ENCODE data around the gene DDX27. TPM values are rescaled to one million over a fixed set of nuclear protein-coding genes. Genes with fewer than 3 reads are reported as not detected.

Gene DDX27
- total and polyA plus RNA-seq, 9 of the 15 experiments (the other 6 are each of a cell fraction or from before 2014, with no cell fraction given) = 17.9 to 79.3 (median 57.0) TPM

DNA sequence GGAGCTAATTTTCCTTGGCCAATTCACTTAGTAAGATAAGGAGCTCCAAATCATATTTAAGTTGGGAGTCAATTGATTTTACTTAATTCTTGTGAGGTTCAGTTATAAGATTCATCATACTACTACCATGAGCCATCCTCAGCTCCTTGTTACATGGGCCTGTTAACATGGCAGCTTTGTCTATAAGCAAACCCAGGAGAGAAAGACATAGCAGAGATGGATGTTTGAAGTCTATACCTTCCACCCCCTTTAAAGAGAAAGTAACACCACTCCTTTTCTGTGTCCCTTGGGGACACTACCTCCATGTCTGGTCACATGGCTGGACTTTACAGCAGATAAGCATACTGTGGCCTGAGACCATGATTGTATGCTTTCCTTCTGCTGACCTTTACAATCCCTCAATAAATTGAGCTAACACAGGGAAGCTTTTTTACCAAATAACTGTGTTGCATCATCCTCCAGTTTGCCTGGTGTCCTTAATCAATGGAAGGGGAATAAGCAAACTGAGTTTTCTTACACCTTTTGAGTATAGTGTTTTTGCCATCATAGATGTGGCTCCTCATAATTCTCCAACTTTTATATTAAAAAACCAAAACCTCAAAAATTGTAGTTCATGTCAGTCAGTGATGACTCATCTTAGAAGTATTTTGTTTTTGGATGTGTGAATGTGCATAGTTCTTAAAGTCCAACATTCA, 68.5 kb downstream of the DDX27 start (continued):
- TF ChIP-seq HNRNPH1 (optimal IDR thresholded peaks at IDR 0.05; ENCODE audit: low read depth, low read length) = peak; percentile 46

DNA sequence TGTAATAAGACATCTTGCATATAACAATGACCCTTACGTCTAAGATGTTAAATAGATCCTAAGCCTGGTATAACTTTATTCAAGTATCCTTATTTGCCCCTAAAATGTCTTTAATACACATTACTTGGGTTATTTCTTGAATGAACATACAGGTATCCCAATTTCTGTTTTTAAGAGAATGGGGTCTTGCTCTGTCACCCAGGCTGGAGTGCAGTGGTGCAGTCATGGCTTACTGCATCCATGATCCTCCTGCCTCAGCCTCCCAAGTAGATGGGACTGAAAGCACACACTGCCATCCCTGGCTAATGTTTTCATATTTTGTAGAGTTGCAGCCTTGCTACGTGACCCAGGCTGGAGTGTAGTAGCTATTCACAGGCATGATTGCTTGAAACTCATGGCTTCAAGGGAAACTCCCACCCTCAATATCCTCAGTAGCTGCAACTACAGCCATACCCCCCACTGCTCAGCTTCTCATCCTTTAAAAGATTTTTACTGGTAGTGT, 69.1 kb downstream of the DDX27 start:
- H3K4me3 ChIP-seq = no peak overlapping the region
- H3K27me3 ChIP-seq (ENCODE audit: control insufficient read depth in 2 of 2, insufficient read depth in 2 of 2, low read length in 2 of 2) = no peaks in the 10 kb centered on the region
- peaks cover 57% of the 10 kb centered on the region for H3K79me2 ChIP-seq (ENCODE audit: control insufficient read depth, insufficient read depth, low read length)
- DNase-seq (ENCODE audit: extremely low read depth in 1 of 4, low spot score in 3 of 4) (peak in 1 of 4 experiments; percentile 19), FAIRE-seq (no peak), ATAC-seq (no peak)
- no peak overlapping the region for H2AFZ ChIP-seq (ENCODE audit: low read depth, low read length)
- no peaks in the 10 kb centered on the region; the same call in 1 of the 2 replicates for H3K9me3 ChIP-seq (replicated peaks; ENCODE audit: control insufficient read depth, insufficient read depth, low read depth, low read length)
- H3K9me1 ChIP-seq (ENCODE audit: control insufficient read depth, insufficient read depth, low read length) = peaks cover 12% of the 10 kb centered on the region
- ChIA-PET CTCF (ENCODE audit: low intra/inter-chr PET ratio) (no interaction called here), POLR2A (interaction anchor here (0.5 to 2.5 kb wide), 7 partner anchors 9 to 1573 kb away, joined by 3 to 24 read pairs (median 3); partner anchors contain the start of gene ZNFX1)
- peak overlapping the region; percentile 66 for H3K27ac ChIP-seq (ENCODE audit: extremely low read depth, low read depth, low read length)
- intact Hi-C loops (cut with micrococcal nuclease) = no loop called here
- in situ Hi-C loops (cut with MboI) = no loop called here
- peaks cover 7 to 41% of the 10 kb centered on the region in 2 experiments; a peak in 4 of 5 replicates for H3K4me1 ChIP-seq (replicated peaks in 1 of 2; ENCODE audit: control insufficient read depth in 2 of 2, insufficient read depth in 2 of 2, low read length in 2 of 2)
- H4K20me1 ChIP-seq (replicated peaks; ENCODE audit: control insufficient read depth, insufficient read depth, low read length) = peaks cover 65% of the 10 kb centered on the region
- 90% methylated on average over 2 of the region's 2 CpGs for WGBS (ENCODE audit: insufficient coverage, low coverage, missing lambda C conversion rate)
- peaks cover 79% of the 10 kb centered on the region for H3K36me3 ChIP-seq (ENCODE audit: control insufficient read depth, insufficient read depth, low read length)
- no peak overlapping the region for H3K9ac ChIP-seq (ENCODE audit: insufficient read depth in 1 of 2, low read depth in 2 of 2, low read length in 2 of 2)
- BruUV-seq (replicated peaks) = no TSS peak
- no peak overlapping the region for H3K4me2 ChIP-seq (ENCODE audit: insufficient read depth, low read length)
- TF ChIP-seq RBM39 (optimal IDR thresholded peaks at IDR 0.05; ENCODE audit: low read depth, low read length) (peak; percentile 47), POLR2AphosphoS5 (IDR thresholded peaks at IDR 0.05; ENCODE audit: control insufficient read depth, insufficient read depth, low read depth, low read length) (peak; percentile 62), SUPT5H (IDR thresholded peaks at IDR 0.05) (peak; percentile 57), HNRNPUL1 (IDR thresholded peaks at IDR 0.05; ENCODE audit: low read length) (peak; percentile 74; the same call in 1 of the 2 replicates), ZNF583 (CRISPR knock-in tag; IDR thresholded peaks at IDR 0.05) (no peak), POLR2B (IDR thresholded peaks at IDR 0.05; ENCODE audit: low read depth, partially characterized antibody) (peak; percentile 20), TCFL5 (CRISPR knock-in tag; conservative IDR thresholded peaks at IDR 0.05) (no peak), DNMT1 (IDR thresholded peaks at IDR 0.05) (no peak), NFATC3 (IDR thresholded peaks at IDR 0.05) (no peak), NFRKB (IDR thresholded peaks at IDR 0.05; ENCODE audit: low read depth) (no peak), U2AF1 (optimal IDR thresholded peaks at IDR 0.05; ENCODE audit: low read depth, low read length) (peak; percentile 7), RB1 (IDR thresholded peaks at IDR 0.05; ENCODE audit: low read depth) (no peak), POLR2A (conservative IDR thresholded peaks at IDR 0.05) (peak; percentile 71), LARP7 (IDR thresholded peaks at IDR 0.05) (no peak), CREB1 (IDR thresholded peaks at IDR 0.05) (0 out of 2 replicates have a peak, but pooled peaks have one; percentile 5), CREB1 (CRISPR knock-in tag; IDR thresholded peaks at IDR 0.05) (no peak)
- TF ChIP-seq, protein P1, sequence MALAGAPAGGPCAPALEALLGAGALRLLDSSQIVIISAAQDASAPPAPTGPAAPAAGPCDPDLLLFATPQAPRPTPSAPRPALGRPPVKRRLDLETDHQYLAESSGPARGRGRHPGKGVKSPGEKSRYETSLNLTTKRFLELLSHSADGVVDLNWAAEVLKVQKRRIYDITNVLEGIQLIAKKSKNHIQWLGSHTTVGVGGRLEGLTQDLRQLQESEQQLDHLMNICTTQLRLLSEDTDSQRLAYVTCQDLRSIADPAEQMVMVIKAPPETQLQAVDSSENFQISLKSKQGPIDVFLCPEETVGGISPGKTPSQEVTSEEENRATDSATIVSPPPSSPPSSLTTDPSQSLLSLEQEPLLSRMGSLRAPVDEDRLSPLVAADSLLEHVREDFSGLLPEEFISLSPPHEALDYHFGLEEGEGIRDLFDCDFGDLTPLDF (CRISPR knock-in tag; IDR thresholded peaks at IDR 0.05) = no peak
- TF ChIP-seq, protein P2, sequence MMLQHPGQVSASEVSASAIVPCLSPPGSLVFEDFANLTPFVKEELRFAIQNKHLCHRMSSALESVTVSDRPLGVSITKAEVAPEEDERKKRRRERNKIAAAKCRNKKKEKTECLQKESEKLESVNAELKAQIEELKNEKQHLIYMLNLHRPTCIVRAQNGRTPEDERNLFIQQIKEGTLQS (IDR thresholded peaks at IDR 0.05) = 0 out of 2 replicates have a peak, but pooled peaks have one; percentile 78
- TF ChIP-seq, protein P2 (CRISPR knock-in tag; conservative IDR thresholded peaks at IDR 0.05) = no peak
- TF ChIP-seq, protein P3, sequence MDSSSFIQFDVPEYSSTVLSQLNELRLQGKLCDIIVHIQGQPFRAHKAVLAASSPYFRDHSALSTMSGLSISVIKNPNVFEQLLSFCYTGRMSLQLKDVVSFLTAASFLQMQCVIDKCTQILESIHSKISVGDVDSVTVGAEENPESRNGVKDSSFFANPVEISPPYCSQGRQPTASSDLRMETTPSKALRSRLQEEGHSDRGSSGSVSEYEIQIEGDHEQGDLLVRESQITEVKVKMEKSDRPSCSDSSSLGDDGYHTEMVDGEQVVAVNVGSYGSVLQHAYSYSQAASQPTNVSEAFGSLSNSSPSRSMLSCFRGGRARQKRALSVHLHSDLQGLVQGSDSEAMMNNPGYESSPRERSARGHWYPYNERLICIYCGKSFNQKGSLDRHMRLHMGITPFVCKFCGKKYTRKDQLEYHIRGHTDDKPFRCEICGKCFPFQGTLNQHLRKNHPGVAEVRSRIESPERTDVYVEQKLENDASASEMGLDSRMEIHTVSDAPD (CRISPR knock-in tag; IDR thresholded peaks at IDR 0.05) = no peak
